Fibroblast of the aortic adventitia (primary cell): ENCODE data around the gene GSK3B. TPM values are rescaled to one million over a fixed set of nuclear protein-coding genes. Genes with fewer than 3 reads are reported as not detected.
"Not testable (repeated sequence)": the region's sequence is repeated elsewhere in the genome, so short reads cannot be mapped to it uniquely, and the experiment has no call there.

ENCODE experiments used
- DNase-seq: peaks from one replicate; pipeline ENCODE4 v3.0.0-alpha.2; 2010; ENCODE audit warnings: low read depth
- H3K4me3 ChIP-seq: 2 replicates; pipeline ENCODE4 v1.5.1; 2011; ENCODE audit warnings: low read depth, mild to moderate bottlenecking, control low read depth, low read length, moderate library complexity
- CTCF ChIP-seq: IDR thresholded peaks from 2 replicates; pipeline ENCODE4 v1.5.1; 2011; ENCODE audit warnings: mild to moderate bottlenecking, low read length, control low read depth, inconsistent platforms; ENCODE audit not compliant: insufficient read depth
- total RNA-seq: library from RNA; depleted of rRNA; stranded (reverse); fragments of >200 nt; gene quantifications from 2 replicates; pipeline ENCODE4 v1.2.3, GENCODE V29; 2012; ENCODE audit warnings: low replicate concordance

The GSK3B gene
- total RNA-seq, 1 donor: 74.1 TPM

GRCh38 chr3:120052677-120053076, 41.6 kb downstream of the GSK3B start:
- peak; percentile 9 for DNase-seq
- TF ChIP-seq CTCF: no peak
- no peak overlapping the region for H3K4me3 ChIP-seq

GRCh38 chr3:120052225-120052624, 42.0 kb downstream of the GSK3B start:
- no peak for DNase-seq
- TF ChIP-seq CTCF: no peak
- no peak overlapping the region for H3K4me3 ChIP-seq

GRCh38 chr3:120051570-120051969, 42.7 kb downstream of the GSK3B start:
- H3K4me3 ChIP-seq, DNase-seq: not testable (repeated sequence)

GRCh38 chr3:120049881-120050539, 44.2 kb downstream of the GSK3B start:
- H3K4me3 ChIP-seq: no peak overlapping the region
- no peak for DNase-seq
- no peak for TF ChIP-seq CTCF

GRCh38 chr3:120049072-120049471, 45.2 kb downstream of the GSK3B start:
- no peak for TF ChIP-seq CTCF

GRCh38 chr3:120048355-120049041, 45.7 kb downstream of the GSK3B start:
- TF ChIP-seq CTCF: no peak
- H3K4me3 ChIP-seq: no peak overlapping the region
- DNase-seq: peak; percentile 9

More at GRCh38 chr3:120049072-120049471, 45.2 kb downstream of the GSK3B start:
- no peak overlapping the region for H3K4me3 ChIP-seq
- DNase-seq: no peak

- no peak for TF ChIP-seq CTCF
- no peak overlapping the region for H3K4me3 ChIP-seq
- no peak for DNase-seq
Observed at GRCh38 chr3:120047686-120048085, 46.6 kb downstream of the GSK3B start.
